ENCODE data around the gene DISP3. TPM values are rescaled to one million over a fixed set of nuclear protein-coding genes. Genes with fewer than 3 reads are reported as not detected.

DISP3 gene
- total and polyA plus RNA-seq, 4 donors: 0.04 to 0.18 (median 0.07) TPM; not detected in 1

DNA sequence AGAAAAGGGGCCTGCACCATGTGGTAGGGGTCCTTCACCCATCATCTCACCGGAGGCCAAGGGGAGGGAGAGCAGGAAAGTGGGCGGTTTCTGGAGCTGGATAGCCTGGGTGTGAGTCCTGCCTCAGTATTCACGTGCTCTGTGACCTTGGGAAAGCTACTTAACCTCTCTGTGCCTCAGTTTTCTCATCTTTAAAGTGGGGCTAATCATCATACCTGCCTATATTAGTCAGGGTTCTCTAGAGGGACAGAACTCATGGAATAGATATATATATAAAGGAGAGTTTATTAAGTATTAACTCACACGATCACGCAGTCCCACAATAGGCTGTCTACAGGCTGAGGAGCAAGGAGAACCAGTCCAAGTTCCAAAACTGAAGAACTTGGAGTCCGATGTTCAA, 96.6 kb downstream of the DISP3 start:
- no peak for TF ChIP-seq CTCF (IDR thresholded peaks at IDR 0.05; ENCODE audit: control extremely low read depth, extremely low read depth)
- 84 to 90% methylated on average over 6 of the region's 6 CpGs for WGBS, 2 donors
- Histone ChIP-seq H3K9ac (ENCODE audit: insufficient read depth in 1 of 2, low read length in 2 of 2) (no peak overlapping the region), H3K4me3 (no peak overlapping the region), H3K9me3 (ENCODE audit: control insufficient read depth in 4 of 4, insufficient read depth in 3 of 4, low read length in 3 of 4) (peaks cover 0 to 2% (median 0%) of the 10 kb centered on the region in 4 donors), H3K27me3 (ENCODE audit: control insufficient read depth in 3 of 3, insufficient read depth in 3 of 3, low read length in 2 of 3) (peaks cover 0 to 8% (median 0%) of the 10 kb centered on the region in 3 donors), H3K27ac (ENCODE audit: low read depth in 1 of 2, low read length in 1 of 2) (no peak overlapping the region), H3K36me3 (ENCODE audit: control insufficient read depth in 4 of 4, insufficient read depth in 4 of 4, low read length in 4 of 4) (no peaks in the 10 kb centered on the region), H3K4me1 (ENCODE audit: control insufficient read depth in 5 of 5, insufficient read depth in 5 of 5, low read length in 5 of 5) (peaks cover 0 to 2% (median 0%) of the 10 kb centered on the region in 5 donors)
- no peak for DNase-seq
- no peak for ATAC-seq (ENCODE audit: insufficient read depth, low FRiP score)

GRCh38 chr1:11576109-11576875, 97.3 kb downstream of the DISP3 start:
- Histone ChIP-seq H3K4me3 (no peak overlapping the region), H3K27me3 (ENCODE audit: control insufficient read depth in 3 of 3, insufficient read depth in 3 of 3, low read length in 2 of 3) (peaks cover 0 to 10% (median 0%) of the 10 kb centered on the region in 3 donors), H3K9ac (ENCODE audit: insufficient read depth in 1 of 2, low read length in 2 of 2) (no peak overlapping the region), H3K36me3 (ENCODE audit: control insufficient read depth in 4 of 4, insufficient read depth in 4 of 4, low read length in 4 of 4) (no peaks in the 10 kb centered on the region), H3K27ac (ENCODE audit: low read depth in 1 of 2, low read length in 1 of 2) (no peak overlapping the region), H3K4me1 (ENCODE audit: control insufficient read depth in 5 of 5, insufficient read depth in 5 of 5, low read length in 5 of 5) (peaks cover 0 to 2% (median 0%) of the 10 kb centered on the region in 5 donors), H3K9me3 (ENCODE audit: control insufficient read depth in 4 of 4, insufficient read depth in 3 of 4, low read length in 3 of 4) (no peaks in the 10 kb centered on the region)
- 79 to 82% methylated on average over 18 of the region's 18 CpGs for WGBS, 2 donors
- no peak for DNase-seq
- TF ChIP-seq CTCF (IDR thresholded peaks at IDR 0.05; ENCODE audit: control extremely low read depth, extremely low read depth): no peak
- ATAC-seq (ENCODE audit: insufficient read depth, low FRiP score): no peak

DNA sequence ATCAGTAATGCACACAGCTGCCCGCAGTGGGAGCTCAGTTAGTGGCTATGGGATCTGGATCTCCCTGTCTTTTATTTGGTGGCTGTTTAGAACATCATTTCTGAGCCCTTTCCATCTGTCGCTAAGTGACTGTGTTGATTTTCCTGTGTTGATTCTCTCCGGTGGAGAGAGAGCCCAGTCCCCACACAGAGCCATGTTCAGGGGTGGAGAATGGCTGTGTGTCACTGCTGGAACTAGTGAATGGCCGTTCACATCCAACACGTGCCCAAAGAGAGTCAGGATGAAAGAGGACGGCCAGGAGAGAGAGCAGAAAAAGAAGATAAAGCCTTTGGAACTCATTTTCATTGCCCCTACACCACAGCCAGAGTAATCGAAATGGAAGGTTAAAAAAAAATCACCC, 99.0 kb downstream of the DISP3 start:
- peaks cover 0 to 1% (median 0%) of the 10 kb centered on the region in 5 donors for H3K4me1 ChIP-seq (ENCODE audit: control insufficient read depth in 5 of 5, insufficient read depth in 5 of 5, low read length in 5 of 5)
- no peak overlapping the region for H3K27ac ChIP-seq (ENCODE audit: low read depth in 1 of 2, low read length in 1 of 2)
- 52 to 65% methylated on average over 7 of the region's 7 CpGs for WGBS, 2 donors
- ATAC-seq (ENCODE audit: insufficient read depth, low FRiP score): no peak
- H3K4me3 ChIP-seq: no peak overlapping the region
- DNase-seq: no peak
- no peak overlapping the region for H3K9ac ChIP-seq (ENCODE audit: insufficient read depth in 1 of 2, low read length in 2 of 2)
- H3K27me3 ChIP-seq (ENCODE audit: control insufficient read depth in 3 of 3, insufficient read depth in 3 of 3, low read length in 2 of 3): peaks cover 0 to 10% (median 0%) of the 10 kb centered on the region in 3 donors
- H3K9me3 ChIP-seq (ENCODE audit: control insufficient read depth in 4 of 4, insufficient read depth in 3 of 4, low read length in 3 of 4): peaks cover 0 to 1% (median 0%) of the 10 kb centered on the region in 4 donors
- H3K36me3 ChIP-seq (ENCODE audit: control insufficient read depth in 4 of 4, insufficient read depth in 4 of 4, low read length in 4 of 4): no peaks in the 10 kb centered on the region
- TF ChIP-seq CTCF (IDR thresholded peaks at IDR 0.05; ENCODE audit: control extremely low read depth, extremely low read depth): no peak

All from lung (tissue), 12 donors.